CD14-positive monocyte (primary cell): ENCODE measurements around the gene TEAD2. TPM values are rescaled to one million over a fixed set of nuclear protein-coding genes. Genes with fewer than 3 reads are reported as not detected.

Experiments used
- DNase-seq, 3 donors: peaks; one replicate each; pipeline ENCODE4 v3.0.0-alpha.2; 2011 to 2022
- H2AFZ ChIP-seq: 2 replicates; pipeline ENCODE4 v1.6.0; 2012; ENCODE audit warnings: mild to moderate bottlenecking, low read depth, low read length, inconsistent platforms; ENCODE audit not compliant: insufficient read depth, poor library complexity, severe bottlenecking
- H3K27ac ChIP-seq, 2 donors: 1 replicate in 1 of 2; 2 replicates in 1 of 2; pipeline ENCODE4 v1.5.1; 2012 to 2013; ENCODE audit warnings: low read length in 2 of 2, control low read depth in 1 of 2, inconsistent platforms in 1 of 2, low read depth in 1 of 2, mild to moderate bottlenecking in 1 of 2
- H3K27me3 ChIP-seq, 2 donors: one replicate each; pipeline versions ENCODE4 v1.6.0 to v1.6.1; 2011 to 2013; ENCODE audit warnings: low read length in 2 of 2; ENCODE audit not compliant: control insufficient read depth in 2 of 2, insufficient read depth in 2 of 2
- H3K36me3 ChIP-seq, 2 donors: replicated peaks in 1 of 2; 1 replicate in 1 of 2; 2 replicates in 1 of 2; pipeline versions ENCODE4 v1.5.1 to v1.6.1; 2012 to 2013; ENCODE audit warnings: low read length in 2 of 2, control low read depth in 1 of 2, inconsistent platforms in 1 of 2, mild to moderate bottlenecking in 1 of 2; ENCODE audit not compliant: insufficient read depth in 2 of 2, control insufficient read depth in 1 of 2
- H3K4me1 ChIP-seq, 2 donors: 1 replicate in 1 of 2; 2 replicates in 1 of 2; pipeline versions ENCODE4 v1.5.1 to v1.6.1; 2012 to 2013; ENCODE audit warnings: low read length in 2 of 2, control low read depth in 1 of 2, inconsistent platforms in 1 of 2, mild to moderate bottlenecking in 1 of 2, moderate library complexity in 1 of 2; ENCODE audit not compliant: insufficient read depth in 2 of 2, control insufficient read depth in 1 of 2
- H3K4me2 ChIP-seq: replicated peaks from 2 replicates; pipeline ENCODE3; 2012; ENCODE audit warnings: low read length, moderate library complexity, mild to moderate bottlenecking; ENCODE audit not compliant: poor library complexity, severe bottlenecking; ENCODE audit errors: extremely low read depth
- H3K4me3 ChIP-seq, 3 experiments: fragments of 200-600 bp in 1 of 3; sonication (generic) in 1 of 3; replicated peaks in 1 of 3; 1 replicate in 2 of 3; 2 replicates in 1 of 3; pipeline ENCODE4 v1.5.1; 2011 to 2013; ENCODE audit warnings: low read length in 3 of 3, mild to moderate bottlenecking in 3 of 3, control low read depth in 2 of 3, low read depth in 2 of 3, inconsistent platforms in 1 of 3, moderate library complexity in 1 of 3
- H3K79me2 ChIP-seq: 2 replicates; pipeline ENCODE4 v1.6.0; 2012; ENCODE audit warnings: mild to moderate bottlenecking, control low read depth, inconsistent platforms, low read length, moderate library complexity; ENCODE audit not compliant: insufficient read depth
- H3K9ac ChIP-seq: 2 replicates; pipeline ENCODE4 v1.6.0; 2017; ENCODE audit warnings: low read length, mild to moderate bottlenecking; ENCODE audit not compliant: insufficient read depth, poor library complexity, severe bottlenecking
- H3K9me3 ChIP-seq, 2 donors: replicated peaks in 1 of 2; 1 replicate in 1 of 2; 2 replicates in 1 of 2; pipeline versions ENCODE4 v1.5.1 to v1.6.1; 2012 to 2013; ENCODE audit warnings: low read length in 2 of 2, control low read depth in 1 of 2; ENCODE audit not compliant: control insufficient read depth in 1 of 2, insufficient read depth in 1 of 2
- H4K20me1 ChIP-seq: 2 replicates; pipeline ENCODE4 v1.6.0; 2012; ENCODE audit warnings: mild to moderate bottlenecking, low read length, control low read depth, moderate library complexity; ENCODE audit not compliant: insufficient read depth
- H3K27ac Mint-ChIP-seq, 7 donors: one replicate each; pipeline ENCODE4 v1.8.0; 2020; ENCODE audit warnings: mild to moderate bottlenecking in 7 of 7, mixed read lengths in 7 of 7, moderate library complexity in 6 of 7, inconsistent platforms in 2 of 7
- H3K27me3 Mint-ChIP-seq, 3 donors: one replicate each; pipeline ENCODE4 v1.8.0; 2021 to 2022; ENCODE audit warnings: low read depth in 3 of 3, mild to moderate bottlenecking in 3 of 3, mixed read lengths in 3 of 3, moderate library complexity in 3 of 3, inconsistent platforms in 1 of 3
- H3K36me3 Mint-ChIP-seq, 2 donors: one replicate each; pipeline ENCODE4 v1.8.0; 2020; ENCODE audit warnings: mixed read lengths in 2 of 2, inconsistent platforms in 1 of 2, mild to moderate bottlenecking in 1 of 2
- H3K4me1 Mint-ChIP-seq: one replicate; pipeline ENCODE4 v1.8.0; 2020; ENCODE audit warnings: mild to moderate bottlenecking, mixed read lengths
- H3K4me3 Mint-ChIP-seq, 2 donors: one replicate each; pipeline ENCODE4 v1.8.0; 2020; ENCODE audit warnings: mild to moderate bottlenecking in 2 of 2, mixed read lengths in 2 of 2, moderate library complexity in 1 of 2
- H3K9me3 Mint-ChIP-seq, 7 donors: one replicate each; pipeline ENCODE4 v1.8.0; 2020 to 2022; ENCODE audit warnings: mixed read lengths in 7 of 7, mild to moderate bottlenecking in 6 of 7, moderate library complexity in 6 of 7, inconsistent platforms in 2 of 7
- CTCF ChIP-seq: fragments of 200-600 bp; IDR thresholded peaks from one replicate; pipeline ENCODE4 v1.8.0; 2022; ENCODE audit warnings: antibody characterized with exemption, mild to moderate bottlenecking
- WGBS: methylation state at CpG from one replicate; pipeline ENCODE4 v1.1.5; 2013; ENCODE audit warnings: missing lambda C conversion rate; ENCODE audit not compliant: insufficient coverage; 5-methylcytosine and 5-hydroxymethylcytosine counted together
- intact Hi-C, 2 donors: fragments of 100-400 bp; cut with micrococcal nuclease; formaldehyde crosslinking; loops; one replicate each; pipeline versions ENCODE4 v1.15.0 to v1.15.1; 2023
- polyA plus RNA-seq, 3 donors: library from polyadenylated mRNA; depleted of rRNA in 1 of 3; unstranded in 2 of 3; stranded (reverse) in 1 of 3; fragments of 300-500 nt in 2 of 3; fragments of >200 nt in 1 of 3; fragmentation: Illumina TruSeq in 2 of 3; gene quantifications; 1 replicate in 2 of 3; 2 replicates in 1 of 3; pipeline ENCODE4 v1.2.3, GENCODE V29; 2012 to 2021

TEAD2 gene
- polyA plus RNA-seq, 3 donors: not detected

- Mint-ChIP-seq H3K27me3 (peaks cover 5 to 21% (median 11%) of the 10 kb centered on the region in 3 donors), H3K36me3 (no peaks in the 10 kb centered on the region), H3K4me1 (no peaks in the 10 kb centered on the region), H3K27ac (no peak overlapping the region), H3K4me3 (no peak overlapping the region), H3K9me3 (peaks cover 0 to 5% (median 2%) of the 10 kb centered on the region in 7 donors)
- Histone ChIP-seq H2AFZ (no peak overlapping the region), H3K79me2 (no peaks in the 10 kb centered on the region), H3K27ac (no peak overlapping the region), H3K4me1 (no peaks in the 10 kb centered on the region), H3K9ac (no peak overlapping the region), H3K27me3 (no peaks in the 10 kb centered on the region), H3K9me3 (no peaks in the 10 kb centered on the region), H4K20me1 (no peaks in the 10 kb centered on the region), H3K4me3 (no peak overlapping the region), H3K36me3 (no peaks in the 10 kb centered on the region), H3K4me2 (no peak overlapping the region)
- WGBS: 100% methylated on average over 2 of the region's 12 CpGs
- DNase-seq: no peak
- no peak for TF ChIP-seq CTCF
- intact Hi-C loops: no loop called here
These were observed 13.7 kb downstream of the TEAD2 start for GRCh38 chr19:49348305-49349189.

- Histone ChIP-seq H3K36me3 (no peaks in the 10 kb centered on the region), H2AFZ (no peak overlapping the region), H3K4me2 (no peak overlapping the region), H4K20me1 (no peaks in the 10 kb centered on the region), H3K9me3 (no peaks in the 10 kb centered on the region), H3K4me1 (no peaks in the 10 kb centered on the region), H3K9ac (no peak overlapping the region), H3K27ac (no peak overlapping the region), H3K4me3 (no peak overlapping the region), H3K27me3 (no peaks in the 10 kb centered on the region), H3K79me2 (no peaks in the 10 kb centered on the region)
- intact Hi-C loops: no loop called here
- peaks cover 0 to 5% (median 2%) of the 10 kb centered on the region in 7 donors for H3K9me3 Mint-ChIP-seq
- H3K4me3 Mint-ChIP-seq: no peak overlapping the region
- no peaks in the 10 kb centered on the region for H3K36me3 Mint-ChIP-seq
- WGBS: no CpG with 5 or more reads among the region's 3 CpGs
- H3K4me1 Mint-ChIP-seq: no peaks in the 10 kb centered on the region
- H3K27ac Mint-ChIP-seq: no peak overlapping the region
- peak in 2 of 3 donors; percentile 30 to 33 for DNase-seq
- TF ChIP-seq CTCF: no peak
- H3K27me3 Mint-ChIP-seq: peaks cover 5 to 15% (median 7%) of the 10 kb centered on the region in 3 donors
These were observed 14.4 kb downstream of the TEAD2 start for GRCh38 chr19:49347835-49348234.
